WTC11 (cell line): ENCODE measurements around the gene EPDR1.

Experiments used
- CBFB ChIP-seq: sonication (generic); formaldehyde crosslinking; IDR thresholded peaks from 2 replicates; pipeline ENCODE4 v1.8.1; 2022; ENCODE audit warnings: mild to moderate bottlenecking, low read depth, missing genetic modification reagents
- CREB1 ChIP-seq: sonication (generic); formaldehyde crosslinking; IDR thresholded peaks from 2 replicates; pipeline ENCODE4 v1.8.0; 2023; ENCODE audit warnings: mild to moderate bottlenecking, missing genetic modification reagents
- CREM ChIP-seq: sonication (generic); formaldehyde crosslinking; IDR thresholded peaks from 2 replicates; pipeline ENCODE4 v1.8.1; 2022; ENCODE audit warnings: mild to moderate bottlenecking, missing genetic modification reagents, moderate library complexity
- CTCF ChIP-seq: fragments of 200-600 bp; IDR thresholded peaks from 2 replicates; pipeline ENCODE4 v1.8.0; 2022; ENCODE audit warnings: antibody characterized with exemption
- E2F4 ChIP-seq: sonication (generic); formaldehyde crosslinking; IDR thresholded peaks from 2 replicates; pipeline ENCODE4 v1.8.1; 2022; ENCODE audit warnings: low read depth, mild to moderate bottlenecking, moderate library complexity, missing genetic modification reagents, borderline replicate concordance
- FOXK1 ChIP-seq: sonication (generic); formaldehyde crosslinking; IDR thresholded peaks from 2 replicates; pipeline ENCODE4 v1.8.0; 2022; ENCODE audit warnings: mild to moderate bottlenecking, moderate library complexity, missing genetic modification reagents
- IRF1 ChIP-seq: sonication (generic); formaldehyde crosslinking; IDR thresholded peaks from 2 replicates; pipeline ENCODE4 v1.8.0; 2023; ENCODE audit warnings: missing genetic modification reagents
- NFE2L1 ChIP-seq: sonication (generic); formaldehyde crosslinking; IDR thresholded peaks from 2 replicates; pipeline ENCODE4 v1.8.1; 2023; ENCODE audit warnings: missing genetic modification reagents
- NR1H2 ChIP-seq: sonication (generic); formaldehyde crosslinking; IDR thresholded peaks from 2 replicates; pipeline ENCODE4 v1.9.0; 2021; ENCODE audit warnings: mild to moderate bottlenecking, moderate library complexity, missing genetic modification reagents
- SMAD3 ChIP-seq: sonication (generic); formaldehyde crosslinking; IDR thresholded peaks from 2 replicates; pipeline ENCODE4 v1.8.0; 2022; ENCODE audit warnings: missing genetic modification reagents, mild to moderate bottlenecking, borderline replicate concordance
- USF1 ChIP-seq: sonication (generic); formaldehyde crosslinking; IDR thresholded peaks from 2 replicates; pipeline ENCODE4 v1.8.0; 2022; ENCODE audit warnings: mild to moderate bottlenecking, missing genetic modification reagents
- ZBTB21 ChIP-seq: sonication (generic); formaldehyde crosslinking; IDR thresholded peaks from 2 replicates; pipeline ENCODE4 v1.8.1; 2023; ENCODE audit warnings: mild to moderate bottlenecking, missing genetic modification reagents, borderline replicate concordance

GRCh38 chr7:37970211-37970610, 49.8 kb downstream of the EPDR1 start:
- TF ChIP-seq SMAD3 (CRISPR knock-in tag): no peak
- TF ChIP-seq CBFB (CRISPR knock-in tag): no peak
- TF ChIP-seq CTCF: no peak
- TF ChIP-seq E2F4: no peak
- TF ChIP-seq CREB1 (CRISPR knock-in tag): no peak
- no peak for TF ChIP-seq ZBTB21 (CRISPR knock-in tag)
- TF ChIP-seq NR1H2 (CRISPR knock-in tag): no peak
- no peak for TF ChIP-seq FOXK1
- no peak for TF ChIP-seq IRF1
- TF ChIP-seq USF1: no peak
- TF ChIP-seq CREM: no peak
- TF ChIP-seq NFE2L1 (CRISPR knock-in tag): no peak
